Measurements from ENCODE around the gene RNF225. TPM values are rescaled to one million over a fixed set of nuclear protein-coding genes. Genes with fewer than 3 reads are reported as not detected.
"Not testable (repeated sequence)": the region's sequence is repeated elsewhere in the genome, so short reads cannot be mapped to it uniquely, and the experiment has no call there.

Gene RNF225
- total and polyA plus RNA-seq, 9 of the 15 experiments (the other 6 are each of a cell fraction or from before 2014, with no cell fraction given): 0.33 TPM; not detected in 8

GRCh38 chr19:58403920-58404478 lies 8.5 kb downstream of the RNF225 start:
- H2AFZ ChIP-seq (ENCODE audit: low read depth, low read length); H4K20me1 ChIP-seq (replicated peaks; ENCODE audit: control insufficient read depth, insufficient read depth, low read length); ATAC-seq; H3K4me2 ChIP-seq (ENCODE audit: insufficient read depth, low read length); BruUV-seq (replicated peaks); H3K9me1 ChIP-seq (ENCODE audit: control insufficient read depth, insufficient read depth, low read length); H3K4me3 ChIP-seq; in situ Hi-C loops (cut with MboI); H3K9me3 ChIP-seq (replicated peaks; ENCODE audit: control insufficient read depth, insufficient read depth, low read depth, low read length); H3K27me3 ChIP-seq (ENCODE audit: control insufficient read depth in 2 of 2, insufficient read depth in 2 of 2, low read length in 2 of 2); CTCF ChIA-PET (ENCODE audit: low intra/inter-chr PET ratio); H3K36me3 ChIP-seq (ENCODE audit: control insufficient read depth, insufficient read depth, low read length): not testable (repeated sequence)
- Histone ChIP-seq H3K27ac (ENCODE audit: extremely low read depth, low read depth, low read length) (peak overlapping the region; percentile 10; the same call in 2 of the 3 replicates), H3K9ac (ENCODE audit: insufficient read depth in 1 of 2, low read depth in 2 of 2, low read length in 2 of 2) (0 out of 4 replicates have a peak overlapping the region, but pooled peaks of 1 of the 2 experiments have one; percentile 4), H3K79me2 (ENCODE audit: control insufficient read depth, insufficient read depth, low read length) (peaks cover 51% of the 10 kb centered on the region), H3K4me1 (replicated peaks in 1 of 2; ENCODE audit: control insufficient read depth in 2 of 2, insufficient read depth in 2 of 2, low read length in 2 of 2) (peaks cover 31 to 56% of the 10 kb centered on the region in 2 experiments)
- FAIRE-seq (peak; percentile 69), DNase-seq (ENCODE audit: extremely low read depth in 1 of 4, low spot score in 3 of 4) (peak in 3 of 4 experiments; percentile 28 to 72 (median 62))
- TF ChIP-seq SMARCA4 (IDR thresholded peaks at IDR 0.05): peak; percentile 39; the same call in 1 of the 2 replicates
- 0 out of 2 replicates have a peak, but pooled peaks have one; percentile 20 for TF ChIP-seq HMBOX1 (IDR thresholded peaks at IDR 0.05)
- TF ChIP-seq ZNF316 (IDR thresholded peaks at IDR 0.05): 0 out of 2 replicates have a peak, but pooled peaks have one; percentile 12
- peak; percentile 79 for TF ChIP-seq DPF2 (IDR thresholded peaks at IDR 0.05)
- peak; percentile 66 to 72; a peak in 2 of 4 replicates for TF ChIP-seq KDM1A (IDR thresholded peaks at IDR 0.05)
- TF ChIP-seq HDAC1 (IDR thresholded peaks at IDR 0.05): 0 out of 4 replicates have a peak, but pooled peaks of 1 of the 2 experiments have one; percentile 22
- 0 out of 2 replicates have a peak, but pooled peaks have one; percentile 17 for TF ChIP-seq ZBTB2 (IDR thresholded peaks at IDR 0.05)
- TF ChIP-seq ARNT (IDR thresholded peaks at IDR 0.05): 0 out of 4 replicates have a peak, but pooled peaks of 1 of the 2 experiments have one; percentile 54
- peak; percentile 17; the same call in 1 of the 2 replicates for TF ChIP-seq HDAC2 (IDR thresholded peaks at IDR 0.05)
- 0 out of 2 replicates have a peak, but pooled peaks have one; percentile 30 for TF ChIP-seq SUPT5H (IDR thresholded peaks at IDR 0.05)
- peak; percentile 48; the same call in 1 of the 2 replicates for TF ChIP-seq SMARCE1 (IDR thresholded peaks at IDR 0.05)
- peak; percentile 57 for TF ChIP-seq ARID1B (IDR thresholded peaks at IDR 0.05)
- TF ChIP-seq NFYB (IDR thresholded peaks at IDR 0.05; ENCODE audit: extremely low read depth, insufficient read length): peak; percentile 7
- 0 out of 2 replicates have a peak, but pooled peaks have one; percentile 37 for TF ChIP-seq DNMT1 (IDR thresholded peaks at IDR 0.05)
- TF ChIP-seq NBN (IDR thresholded peaks at IDR 0.05; ENCODE audit: low read depth): 0 out of 2 replicates have a peak, but pooled peaks have one; percentile 36
- peak; percentile 62 for TF ChIP-seq NFE2 (IDR thresholded peaks at IDR 0.05; ENCODE audit: low read depth)
- peak; percentile 60 for TF ChIP-seq CBFA2T3 (IDR thresholded peaks at IDR 0.05)
- POLR2A ChIA-PET: interaction anchor here (0.6 kb wide), 1 partner anchor 73 kb away, joined by 3 read pairs; no protein-coding TSS in a partner anchor
- WGBS (ENCODE audit: insufficient coverage, low coverage, missing lambda C conversion rate): 6% methylated on average over 5 of the region's 5 CpGs
- intact Hi-C loops (cut with micrococcal nuclease): loop anchor here (10.0 kb wide), 1 partner anchor 179 kb away; the partner anchor contains the start of gene ZNF544
